Chondrocyte (in vitro differentiated cells): ENCODE data around the gene WNT5B. TPM values are rescaled to one million over a fixed set of nuclear protein-coding genes. Genes with fewer than 3 reads are reported as not detected.

Experiments
- DNase-seq: peaks from one replicate; pipeline ENCODE4 v3.0.0; 2021; ENCODE audit warnings: mixed read lengths, low spot score
- H3K27ac Mint-ChIP-seq: one replicate; pipeline ENCODE4 v1.8.0; 2021; ENCODE audit warnings: mild to moderate bottlenecking, moderate library complexity, mixed read lengths; ENCODE audit not compliant: unreplicated experiment
- H3K27me3 Mint-ChIP-seq: 2 replicates; pipeline ENCODE4 v1.8.0; 2021; ENCODE audit warnings: low read depth, mixed read lengths
- H3K36me3 Mint-ChIP-seq: 2 replicates; pipeline ENCODE4 v1.8.0; 2021; ENCODE audit warnings: low read depth, mixed read lengths
- H3K4me1 Mint-ChIP-seq: 2 replicates; pipeline ENCODE4 v1.8.0; 2021; ENCODE audit warnings: low read depth, mild to moderate bottlenecking, mixed read lengths
- H3K4me3 Mint-ChIP-seq: one replicate; pipeline ENCODE4 v1.8.0; 2021; ENCODE audit warnings: mild to moderate bottlenecking, moderate library complexity, mixed read lengths; ENCODE audit not compliant: unreplicated experiment
- H3K9me3 Mint-ChIP-seq: 2 replicates; pipeline ENCODE4 v1.8.0; 2021; ENCODE audit warnings: low read depth, mixed read lengths
- CTCF ChIP-seq: fragments of 200-600 bp; sonication (generic); IDR thresholded peaks from 2 replicates; pipeline ENCODE4 v1.5.0; 2021; ENCODE audit warnings: antibody characterized with exemption, mild to moderate bottlenecking, moderate library complexity
- total RNA-seq: library from RNA; stranded (reverse); gene quantifications from 3 replicates; pipeline ENCODE4 v1.2.1, GENCODE V29; 2021

The WNT5B gene
- total RNA-seq, 1 donor from 2014 or later = 68.0 TPM

- no peak overlapping the region for H3K4me3 Mint-ChIP-seq
- peaks cover 18% of the 10 kb centered on the region for H3K36me3 Mint-ChIP-seq
- no peak for DNase-seq
- TF ChIP-seq CTCF = no peak
- peaks cover 36% of the 10 kb centered on the region for H3K4me1 Mint-ChIP-seq
- H3K27me3 Mint-ChIP-seq = no peaks in the 10 kb centered on the region
- H3K27ac Mint-ChIP-seq = peak overlapping the region; percentile 66
- H3K9me3 Mint-ChIP-seq = no peaks in the 10 kb centered on the region
Observed at GRCh38 chr12:1650260-1650977, 21.4 kb downstream of the WNT5B start.

- Mint-ChIP-seq H3K4me3 (no peak overlapping the region), H3K4me1 (peaks cover 36% of the 10 kb centered on the region), H3K27me3 (no peaks in the 10 kb centered on the region), H3K27ac (no peak overlapping the region), H3K9me3 (no peaks in the 10 kb centered on the region), H3K36me3 (peaks cover 17% of the 10 kb centered on the region)
- DNase-seq = no peak
- no peak for TF ChIP-seq CTCF
Observed at GRCh38 chr12:1650978-1651361, 21.9 kb downstream of the WNT5B start.

GRCh38 chr12:1651946-1652345 is 22.9 kb downstream of the WNT5B start:
- peaks cover 11% of the 10 kb centered on the region for H3K36me3 Mint-ChIP-seq
- no peaks in the 10 kb centered on the region for H3K9me3 Mint-ChIP-seq
- no peak overlapping the region for H3K27ac Mint-ChIP-seq
- DNase-seq = no peak
- H3K4me3 Mint-ChIP-seq = no peak overlapping the region
- no peaks in the 10 kb centered on the region for H3K27me3 Mint-ChIP-seq
- peaks cover 36% of the 10 kb centered on the region for H3K4me1 Mint-ChIP-seq
- no peak for TF ChIP-seq CTCF

GRCh38 chr12:1655225-1655788 is 26.3 kb downstream of the WNT5B start:
- H3K36me3 Mint-ChIP-seq = peaks cover 1% of the 10 kb centered on the region
- no peak overlapping the region for H3K27ac Mint-ChIP-seq
- peaks cover 20% of the 10 kb centered on the region for H3K4me1 Mint-ChIP-seq
- no peaks in the 10 kb centered on the region for H3K9me3 Mint-ChIP-seq
- H3K27me3 Mint-ChIP-seq = no peaks in the 10 kb centered on the region
- DNase-seq = no peak
- TF ChIP-seq CTCF = no peak
- H3K4me3 Mint-ChIP-seq = no peak overlapping the region

- no peaks in the 10 kb centered on the region for H3K27me3 Mint-ChIP-seq
- no peaks in the 10 kb centered on the region for H3K9me3 Mint-ChIP-seq
Observed at GRCh38 chr12:1656902-1657301, 27.9 kb downstream of the WNT5B start.

More at GRCh38 chr12:1656902-1657301, 27.9 kb downstream of the WNT5B start:
- no peak overlapping the region for H3K4me3 Mint-ChIP-seq
- no peaks in the 10 kb centered on the region for H3K36me3 Mint-ChIP-seq
- no peak overlapping the region for H3K27ac Mint-ChIP-seq
- TF ChIP-seq CTCF = no peak
- H3K4me1 Mint-ChIP-seq = peaks cover 19% of the 10 kb centered on the region
- no peak for DNase-seq
